ENCODE data around the gene CARD6. TPM values are rescaled to one million over a fixed set of nuclear protein-coding genes. Genes with fewer than 3 reads are reported as not detected.
"Not testable (repeated sequence)": the region's sequence is repeated elsewhere in the genome, so short reads cannot be mapped to it uniquely, and the experiment has no call there.

CARD6 gene, protein sequence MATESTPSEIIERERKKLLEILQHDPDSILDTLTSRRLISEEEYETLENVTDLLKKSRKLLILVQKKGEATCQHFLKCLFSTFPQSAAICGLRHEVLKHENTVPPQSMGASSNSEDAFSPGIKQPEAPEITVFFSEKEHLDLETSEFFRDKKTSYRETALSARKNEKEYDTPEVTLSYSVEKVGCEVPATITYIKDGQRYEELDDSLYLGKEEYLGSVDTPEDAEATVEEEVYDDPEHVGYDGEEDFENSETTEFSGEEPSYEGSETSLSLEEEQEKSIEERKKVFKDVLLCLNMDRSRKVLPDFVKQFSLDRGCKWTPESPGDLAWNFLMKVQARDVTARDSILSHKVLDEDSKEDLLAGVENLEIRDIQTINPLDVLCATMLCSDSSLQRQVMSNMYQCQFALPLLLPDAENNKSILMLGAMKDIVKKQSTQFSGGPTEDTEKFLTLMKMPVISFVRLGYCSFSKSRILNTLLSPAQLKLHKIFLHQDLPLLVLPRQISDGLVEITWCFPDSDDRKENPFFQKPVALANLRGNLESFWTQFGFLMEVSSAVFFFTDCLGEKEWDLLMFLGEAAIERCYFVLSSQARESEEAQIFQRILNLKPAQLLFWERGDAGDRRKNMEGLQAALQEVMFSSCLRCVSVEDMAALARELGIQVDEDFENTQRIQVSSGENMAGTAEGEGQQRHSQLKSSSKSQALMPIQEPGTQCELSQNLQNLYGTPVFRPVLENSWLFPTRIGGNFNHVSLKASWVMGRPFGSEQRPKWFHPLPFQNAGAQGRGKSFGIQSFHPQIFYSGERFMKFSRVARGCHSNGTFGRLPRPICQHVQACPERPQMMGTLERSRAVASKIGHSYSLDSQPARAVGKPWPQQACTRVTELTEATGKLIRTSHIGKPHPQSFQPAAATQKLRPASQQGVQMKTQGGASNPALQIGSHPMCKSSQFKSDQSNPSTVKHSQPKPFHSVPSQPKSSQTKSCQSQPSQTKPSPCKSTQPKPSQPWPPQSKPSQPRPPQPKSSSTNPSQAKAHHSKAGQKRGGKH
- total RNA-seq (1 to 10 TPM; 3.0 to 4.1 (median 3.8) TPM), polyA plus RNA-seq (1 to 10 TPM; 1.1 to 2.9 (median 1.2) TPM)
- long read RNA-seq, donor 1, full-length matches to known transcripts, result 2 of 2 reads
- long read RNA-seq, donor 1, partial matches to known transcripts, result 0 of 2 reads
- long read RNA-seq, donor 1, other reads (novel, unspliced or antisense), result 0 of 2 reads
- long read RNA-seq, donor 2, partial matches to known transcripts, result 0 of 1 reads
- long read RNA-seq, donor 2, other reads (novel, unspliced or antisense), result 1 of 1 reads

DNA sequence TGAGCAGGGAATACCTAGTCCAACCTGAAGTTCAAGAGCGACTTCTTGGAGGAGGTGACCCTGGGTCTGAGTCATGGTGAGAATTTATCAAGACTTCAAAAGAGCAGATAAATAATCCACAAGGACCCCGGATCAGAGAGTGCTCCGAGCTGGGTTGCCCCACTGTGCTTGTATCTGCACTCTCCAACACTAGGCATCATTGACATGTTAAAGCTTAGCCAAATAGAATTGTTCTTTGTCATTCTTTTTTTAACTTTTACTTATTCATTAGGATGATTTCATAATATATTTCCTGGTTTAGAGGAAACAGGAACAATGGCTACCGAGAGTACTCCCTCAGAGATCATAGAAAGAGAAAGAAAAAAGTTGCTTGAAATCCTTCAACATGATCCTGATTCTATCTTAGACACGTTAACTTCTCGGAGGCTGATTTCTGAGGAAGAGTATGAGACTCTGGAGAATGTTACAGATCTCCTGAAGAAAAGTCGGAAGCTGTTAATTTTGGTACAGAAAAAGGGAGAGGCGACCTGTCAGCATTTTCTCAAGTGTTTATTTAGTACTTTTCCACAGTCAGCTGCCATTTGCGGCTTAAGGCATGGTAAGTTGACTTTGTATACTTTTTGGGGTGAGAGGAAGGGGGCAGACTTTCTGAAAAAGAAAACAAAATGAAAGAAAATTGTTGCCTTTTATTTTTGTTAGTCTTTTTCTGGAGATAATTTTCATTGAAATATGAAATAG lies at the start of gene CARD6:
CARD6 (plus strand) TSS at position 300 of the 738 bp plus-strand sequence; CDS start at position 316, 16 bp downstream.
- DNase-seq (no peak), ATAC-seq (peak in 2 of 4 donors; percentile 35 to 62)
- H3K4me1 ChIP-seq, result peaks cover 4% of the 10 kb centered on the region
- TF ChIP-seq, protein P1, sequence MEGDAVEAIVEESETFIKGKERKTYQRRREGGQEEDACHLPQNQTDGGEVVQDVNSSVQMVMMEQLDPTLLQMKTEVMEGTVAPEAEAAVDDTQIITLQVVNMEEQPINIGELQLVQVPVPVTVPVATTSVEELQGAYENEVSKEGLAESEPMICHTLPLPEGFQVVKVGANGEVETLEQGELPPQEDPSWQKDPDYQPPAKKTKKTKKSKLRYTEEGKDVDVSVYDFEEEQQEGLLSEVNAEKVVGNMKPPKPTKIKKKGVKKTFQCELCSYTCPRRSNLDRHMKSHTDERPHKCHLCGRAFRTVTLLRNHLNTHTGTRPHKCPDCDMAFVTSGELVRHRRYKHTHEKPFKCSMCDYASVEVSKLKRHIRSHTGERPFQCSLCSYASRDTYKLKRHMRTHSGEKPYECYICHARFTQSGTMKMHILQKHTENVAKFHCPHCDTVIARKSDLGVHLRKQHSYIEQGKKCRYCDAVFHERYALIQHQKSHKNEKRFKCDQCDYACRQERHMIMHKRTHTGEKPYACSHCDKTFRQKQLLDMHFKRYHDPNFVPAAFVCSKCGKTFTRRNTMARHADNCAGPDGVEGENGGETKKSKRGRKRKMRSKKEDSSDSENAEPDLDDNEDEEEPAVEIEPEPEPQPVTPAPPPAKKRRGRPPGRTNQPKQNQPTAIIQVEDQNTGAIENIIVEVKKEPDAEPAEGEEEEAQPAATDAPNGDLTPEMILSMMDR (IDR thresholded peaks at IDR 0.05), result no peak
- H3K36me3 ChIP-seq (ENCODE audit: insufficient read depth in 1 of 2, low read depth in 1 of 2), result no peaks in the 10 kb centered on the region
- peak within 1 kb of the TSS; percentile 57 for H3K4me3 ChIP-seq
- intact Hi-C loops (cut with DNase I), result no loop called here
- WGBS, 3 donors, result 47 to 51% (median 48%) methylated on average over 9 of the region's 9 CpGs
- H3K27me3 ChIP-seq (ENCODE audit: insufficient read depth in 3 of 3, low read length in 2 of 3), result no peaks in the 10 kb centered on the region
- no peaks in the 10 kb centered on the region for H3K9me3 ChIP-seq
- H3K27ac ChIP-seq, result peak within 1 kb of the TSS; percentile 51

DNA sequence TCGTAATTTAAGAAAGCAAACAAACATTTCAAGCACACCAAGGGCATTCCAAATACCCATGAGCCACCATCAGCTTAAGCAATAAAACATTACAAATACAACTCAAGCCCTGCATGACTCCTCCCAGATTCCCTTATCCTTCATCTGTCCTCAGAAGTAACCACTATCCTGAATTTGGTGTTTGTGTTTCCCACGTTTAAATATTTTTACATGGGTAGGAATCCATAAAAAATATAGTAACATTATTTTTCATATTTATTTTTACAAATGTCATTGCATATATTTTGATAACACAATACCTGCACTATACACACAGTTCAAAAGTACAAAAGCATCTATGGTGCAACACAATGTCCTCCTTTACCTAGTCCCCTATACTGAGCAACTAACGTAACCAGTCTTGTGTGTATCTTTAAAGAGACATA lies 49.4 kb upstream of the CARD6 start:
- H3K36me3 ChIP-seq (ENCODE audit: insufficient read depth in 1 of 2, low read depth in 1 of 2), result no peaks in the 10 kb centered on the region
- DNase-seq (no peak), ATAC-seq (peak; percentile 62 to 87 (median 82))
- H3K27ac ChIP-seq, result peak overlapping the region; percentile 68
- WGBS, 3 donors, result 49 to 69% (median 52%) methylated on average over 3 of the region's 3 CpGs
- peaks cover 6% of the 10 kb centered on the region for H3K9me3 ChIP-seq
- TF ChIP-seq, protein P1 (IDR thresholded peaks at IDR 0.05), result no peak
- no peak overlapping the region for H3K4me3 ChIP-seq
- intact Hi-C loops (cut with DNase I), result no loop called here
- peaks cover 24% of the 10 kb centered on the region for H3K4me1 ChIP-seq
- H3K27me3 ChIP-seq (ENCODE audit: insufficient read depth in 3 of 3, low read length in 2 of 3), result no peaks in the 10 kb centered on the region

DNA sequence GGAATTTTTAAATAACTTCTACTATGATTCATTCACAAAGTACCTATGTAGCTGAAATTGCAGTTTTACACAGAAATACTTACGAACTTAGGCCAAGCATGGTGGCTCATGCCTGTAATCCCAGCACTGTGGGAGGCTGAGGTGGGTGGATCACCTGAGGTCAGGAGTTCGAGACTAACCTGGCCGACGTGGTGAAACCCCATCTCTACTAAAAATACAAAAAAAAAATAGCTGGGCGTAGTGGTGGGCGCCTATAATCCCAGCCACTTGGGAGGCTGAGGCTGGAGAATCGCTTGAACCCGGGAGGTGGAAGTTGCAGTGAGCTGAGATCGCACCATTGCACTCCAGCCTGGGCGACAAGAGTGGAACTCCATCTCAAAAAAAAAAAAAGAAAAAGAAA lies 48.5 kb upstream of the CARD6 start:
- H3K27ac ChIP-seq; intact Hi-C loops (cut with DNase I); ATAC-seq; H3K36me3 ChIP-seq (ENCODE audit: insufficient read depth in 1 of 2, low read depth in 1 of 2); H3K4me3 ChIP-seq; H3K9me3 ChIP-seq; H3K27me3 ChIP-seq (ENCODE audit: insufficient read depth in 3 of 3, low read length in 2 of 3); DNase-seq: not testable (repeated sequence)
- 94 to 98% (median 95%) methylated on average over 10 of the region's 10 CpGs for WGBS, 3 donors
- peaks cover 30% of the 10 kb centered on the region for H3K4me1 ChIP-seq

DNA sequence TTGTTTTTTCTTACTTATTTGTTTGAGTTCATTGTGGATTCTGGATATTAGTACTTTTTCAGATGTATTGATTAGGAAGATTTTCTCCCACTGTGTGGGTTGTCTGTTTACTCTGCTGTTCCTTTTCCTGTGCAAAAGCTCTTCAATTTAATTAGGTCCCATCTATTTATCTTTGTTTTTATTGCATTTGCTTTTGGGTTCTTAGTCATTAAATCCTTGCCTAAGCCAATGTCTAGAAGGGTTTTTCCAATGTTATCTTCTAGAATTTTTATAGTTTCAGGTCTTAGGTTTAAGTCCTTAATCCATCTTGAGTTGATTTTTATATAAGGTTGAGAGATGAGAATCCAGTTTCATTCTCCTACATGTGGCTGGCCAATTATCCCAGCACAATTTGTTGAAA lies 46.8 kb upstream of the CARD6 start:
- H3K4me1 ChIP-seq, result peaks cover 26% of the 10 kb centered on the region
- H3K36me3 ChIP-seq (ENCODE audit: insufficient read depth in 1 of 2, low read depth in 1 of 2); H3K9me3 ChIP-seq; ATAC-seq; H3K27me3 ChIP-seq (ENCODE audit: insufficient read depth in 3 of 3, low read length in 2 of 3); intact Hi-C loops (cut with DNase I); H3K4me3 ChIP-seq; DNase-seq; H3K27ac ChIP-seq: not testable (repeated sequence)

DNA sequence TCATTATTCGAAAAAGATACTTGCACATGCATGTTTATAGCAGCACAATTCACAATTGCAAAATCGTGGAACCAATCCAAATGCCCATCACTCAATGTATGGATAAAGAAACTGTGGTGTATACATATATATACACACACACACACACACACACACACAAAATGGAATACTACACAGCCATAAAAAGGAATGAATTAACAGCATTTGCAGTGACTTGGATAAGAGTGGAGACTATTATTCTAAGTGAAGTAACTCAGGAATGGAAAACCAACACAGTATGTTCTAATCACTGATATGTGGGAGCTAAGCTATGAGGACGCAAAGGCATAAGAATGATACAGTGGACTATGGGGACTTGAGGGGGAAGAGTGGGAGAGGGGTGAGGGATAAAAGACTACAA lies 46.3 kb upstream of the CARD6 start:
- H3K27ac ChIP-seq; H3K9me3 ChIP-seq; H3K4me3 ChIP-seq; H3K27me3 ChIP-seq (ENCODE audit: insufficient read depth in 3 of 3, low read length in 2 of 3); H3K36me3 ChIP-seq (ENCODE audit: insufficient read depth in 1 of 2, low read depth in 1 of 2); ATAC-seq; intact Hi-C loops (cut with DNase I); DNase-seq: not testable (repeated sequence)
- 94 to 96% (median 96%) methylated on average over 3 of the region's 3 CpGs for WGBS, 3 donors
- H3K4me1 ChIP-seq, result peaks cover 23% of the 10 kb centered on the region
